ENCODE data around the gene ZFC3H1.

ZFC3H1 gene

DNA sequence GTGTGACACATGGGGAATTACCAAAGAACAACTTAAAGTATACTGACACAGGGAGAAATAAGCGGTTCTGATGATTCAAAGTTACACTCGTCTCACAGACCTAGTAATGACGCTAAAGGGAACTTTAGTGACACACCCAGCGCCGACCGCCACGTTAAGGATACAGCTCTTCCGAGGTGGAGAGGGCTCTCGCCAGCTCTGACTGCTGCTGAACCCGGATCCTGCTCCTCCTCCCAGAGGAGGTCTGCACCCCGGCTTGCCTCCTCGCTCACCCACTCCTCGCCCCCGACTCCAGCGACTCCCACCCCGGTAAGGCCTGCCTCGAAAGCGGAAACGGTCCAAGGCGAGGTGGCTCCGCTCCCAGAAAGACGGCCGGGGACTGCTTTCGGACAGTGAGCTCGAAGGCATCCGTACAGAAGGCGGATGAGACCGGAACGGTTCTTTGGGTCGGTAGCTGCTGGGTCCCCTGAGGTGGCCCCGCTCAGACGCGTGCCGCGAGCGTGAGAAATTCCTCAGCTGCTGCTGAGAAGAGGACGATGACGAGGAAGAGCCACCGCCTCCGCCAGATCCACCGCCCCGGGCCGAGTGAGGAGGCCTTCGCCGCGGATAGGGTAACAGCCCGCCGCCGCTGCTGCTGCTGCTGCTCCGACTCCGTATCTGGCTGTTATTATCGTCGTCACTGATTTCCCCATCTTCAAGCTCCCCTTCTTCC, 643 bp downstream of the ZFC3H1 start:
- TF ChIP-seq GABPA (IDR thresholded peaks at IDR 0.05; ENCODE audit: low read depth), result peak; percentile 62
- TF ChIP-seq SPI1 (IDR thresholded peaks at IDR 0.05; ENCODE audit: borderline replicate concordance, low read depth), result no peak
- TF ChIP-seq, protein P1, sequence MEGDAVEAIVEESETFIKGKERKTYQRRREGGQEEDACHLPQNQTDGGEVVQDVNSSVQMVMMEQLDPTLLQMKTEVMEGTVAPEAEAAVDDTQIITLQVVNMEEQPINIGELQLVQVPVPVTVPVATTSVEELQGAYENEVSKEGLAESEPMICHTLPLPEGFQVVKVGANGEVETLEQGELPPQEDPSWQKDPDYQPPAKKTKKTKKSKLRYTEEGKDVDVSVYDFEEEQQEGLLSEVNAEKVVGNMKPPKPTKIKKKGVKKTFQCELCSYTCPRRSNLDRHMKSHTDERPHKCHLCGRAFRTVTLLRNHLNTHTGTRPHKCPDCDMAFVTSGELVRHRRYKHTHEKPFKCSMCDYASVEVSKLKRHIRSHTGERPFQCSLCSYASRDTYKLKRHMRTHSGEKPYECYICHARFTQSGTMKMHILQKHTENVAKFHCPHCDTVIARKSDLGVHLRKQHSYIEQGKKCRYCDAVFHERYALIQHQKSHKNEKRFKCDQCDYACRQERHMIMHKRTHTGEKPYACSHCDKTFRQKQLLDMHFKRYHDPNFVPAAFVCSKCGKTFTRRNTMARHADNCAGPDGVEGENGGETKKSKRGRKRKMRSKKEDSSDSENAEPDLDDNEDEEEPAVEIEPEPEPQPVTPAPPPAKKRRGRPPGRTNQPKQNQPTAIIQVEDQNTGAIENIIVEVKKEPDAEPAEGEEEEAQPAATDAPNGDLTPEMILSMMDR (IDR thresholded peaks at IDR 0.05; ENCODE audit: insufficient read depth, low read length), result no peak
- TF ChIP-seq, protein P2, sequence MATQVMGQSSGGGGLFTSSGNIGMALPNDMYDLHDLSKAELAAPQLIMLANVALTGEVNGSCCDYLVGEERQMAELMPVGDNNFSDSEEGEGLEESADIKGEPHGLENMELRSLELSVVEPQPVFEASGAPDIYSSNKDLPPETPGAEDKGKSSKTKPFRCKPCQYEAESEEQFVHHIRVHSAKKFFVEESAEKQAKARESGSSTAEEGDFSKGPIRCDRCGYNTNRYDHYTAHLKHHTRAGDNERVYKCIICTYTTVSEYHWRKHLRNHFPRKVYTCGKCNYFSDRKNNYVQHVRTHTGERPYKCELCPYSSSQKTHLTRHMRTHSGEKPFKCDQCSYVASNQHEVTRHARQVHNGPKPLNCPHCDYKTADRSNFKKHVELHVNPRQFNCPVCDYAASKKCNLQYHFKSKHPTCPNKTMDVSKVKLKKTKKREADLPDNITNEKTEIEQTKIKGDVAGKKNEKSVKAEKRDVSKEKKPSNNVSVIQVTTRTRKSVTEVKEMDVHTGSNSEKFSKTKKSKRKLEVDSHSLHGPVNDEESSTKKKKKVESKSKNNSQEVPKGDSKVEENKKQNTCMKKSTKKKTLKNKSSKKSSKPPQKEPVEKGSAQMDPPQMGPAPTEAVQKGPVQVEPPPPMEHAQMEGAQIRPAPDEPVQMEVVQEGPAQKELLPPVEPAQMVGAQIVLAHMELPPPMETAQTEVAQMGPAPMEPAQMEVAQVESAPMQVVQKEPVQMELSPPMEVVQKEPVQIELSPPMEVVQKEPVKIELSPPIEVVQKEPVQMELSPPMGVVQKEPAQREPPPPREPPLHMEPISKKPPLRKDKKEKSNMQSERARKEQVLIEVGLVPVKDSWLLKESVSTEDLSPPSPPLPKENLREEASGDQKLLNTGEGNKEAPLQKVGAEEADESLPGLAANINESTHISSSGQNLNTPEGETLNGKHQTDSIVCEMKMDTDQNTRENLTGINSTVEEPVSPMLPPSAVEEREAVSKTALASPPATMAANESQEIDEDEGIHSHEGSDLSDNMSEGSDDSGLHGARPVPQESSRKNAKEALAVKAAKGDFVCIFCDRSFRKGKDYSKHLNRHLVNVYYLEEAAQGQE (IDR thresholded peaks at IDR 0.05; ENCODE audit: insufficient replicate concordance, low read depth), result no peak
- TF ChIP-seq POLR2AphosphoS5 (IDR thresholded peaks at IDR 0.05; ENCODE audit: low read depth), result no peak
- Histone ChIP-seq H3K27me3 (ENCODE audit: insufficient read depth, poor library complexity, severe bottlenecking) (no peaks in the 10 kb centered on the region), H3K4me3 (replicated peaks; ENCODE audit: insufficient read depth, low read length) (peak overlapping the region; percentile 92), H3K27ac (replicated peaks) (peak overlapping the region; percentile 94)
- peak in 1 of 2 experiments; percentile 62 for DNase-seq (ENCODE audit: low read depth in 1 of 2, low spot score in 1 of 2)

DNA sequence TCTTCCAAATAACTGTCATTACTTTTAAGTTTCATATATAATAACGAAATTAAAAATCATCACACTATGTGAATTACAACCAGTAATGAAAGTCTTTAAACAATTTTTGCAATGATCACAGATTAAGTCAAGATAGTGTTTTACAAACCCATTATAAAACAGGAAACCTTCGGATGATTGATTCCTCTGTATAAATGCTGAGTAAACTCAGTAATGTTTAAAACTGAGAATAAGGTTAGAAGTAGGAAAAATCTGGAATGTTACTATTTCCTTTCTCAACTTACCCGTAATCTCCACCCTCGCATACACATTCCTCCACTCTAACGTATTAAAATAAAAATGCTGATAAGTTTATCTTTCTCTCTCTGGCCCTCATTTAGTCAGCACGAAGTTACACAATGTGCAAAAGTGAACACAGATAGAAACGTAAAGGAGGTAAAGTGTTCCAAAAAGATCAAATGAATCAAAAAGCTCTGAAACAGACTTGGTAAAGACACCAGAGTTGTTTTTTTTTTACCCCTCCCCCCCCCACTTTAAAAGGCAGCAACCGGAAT, 1.6 kb downstream of the ZFC3H1 start:
- Histone ChIP-seq H3K27ac (replicated peaks) (no peak overlapping the region), H3K27me3 (ENCODE audit: insufficient read depth, poor library complexity, severe bottlenecking) (no peaks in the 10 kb centered on the region), H3K4me3 (replicated peaks; ENCODE audit: insufficient read depth, low read length) (peak overlapping the region; percentile 92)
- no peak for DNase-seq (ENCODE audit: low read depth in 1 of 2, low spot score in 1 of 2)
- TF ChIP-seq GABPA (IDR thresholded peaks at IDR 0.05; ENCODE audit: low read depth) (no peak), POLR2AphosphoS5 (IDR thresholded peaks at IDR 0.05; ENCODE audit: low read depth) (no peak), SPI1 (IDR thresholded peaks at IDR 0.05; ENCODE audit: borderline replicate concordance, low read depth) (no peak)
- TF ChIP-seq, protein P2 (IDR thresholded peaks at IDR 0.05; ENCODE audit: insufficient replicate concordance, low read depth), result no peak
- TF ChIP-seq, protein P1 (IDR thresholded peaks at IDR 0.05; ENCODE audit: insufficient read depth, low read length), result no peak

DNA sequence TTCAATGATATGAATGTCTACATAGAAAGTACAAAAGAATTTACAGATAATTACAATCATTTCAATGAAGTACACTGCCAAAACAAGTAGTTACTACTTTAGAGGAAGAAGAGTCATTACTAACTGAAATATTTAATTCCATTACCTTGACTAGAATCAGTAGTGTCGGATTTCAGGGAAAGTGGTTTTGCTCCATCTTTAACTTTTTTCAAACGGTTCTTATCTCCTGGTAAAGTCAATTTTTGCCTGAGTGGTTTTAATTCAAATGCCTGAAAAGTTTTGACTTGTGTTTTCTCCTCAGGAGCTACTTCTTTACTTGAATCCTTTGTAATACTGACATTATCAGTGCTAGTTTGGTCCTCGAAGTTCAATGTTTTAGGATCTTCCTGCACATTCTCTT, 6.9 kb downstream of the ZFC3H1 start:
- no peak overlapping the region for H3K4me3 ChIP-seq (replicated peaks; ENCODE audit: insufficient read depth, low read length)
- no peak overlapping the region for H3K27ac ChIP-seq (replicated peaks)
- TF ChIP-seq, protein P2 (IDR thresholded peaks at IDR 0.05; ENCODE audit: insufficient replicate concordance, low read depth), result no peak
- TF ChIP-seq POLR2AphosphoS5 (IDR thresholded peaks at IDR 0.05; ENCODE audit: low read depth), result no peak
- TF ChIP-seq, protein P1 (IDR thresholded peaks at IDR 0.05; ENCODE audit: insufficient read depth, low read length), result no peak
- TF ChIP-seq GABPA (IDR thresholded peaks at IDR 0.05; ENCODE audit: low read depth), result no peak
- no peak for TF ChIP-seq SPI1 (IDR thresholded peaks at IDR 0.05; ENCODE audit: borderline replicate concordance, low read depth)
- no peak for DNase-seq (ENCODE audit: low read depth in 1 of 2, low spot score in 1 of 2)
- H3K27me3 ChIP-seq (ENCODE audit: insufficient read depth, poor library complexity, severe bottlenecking), result no peaks in the 10 kb centered on the region

Measured in HL-60 (cell line).